ENCODE data around the gene SAFB2.

Gene SAFB2

GRCh38 chr19:5542665-5543064, 79.9 kb downstream of the SAFB2 start:
- DNase-seq (ENCODE audit: low read depth) = no peak

GRCh38 chr19:5541456-5541855, 81.1 kb downstream of the SAFB2 start:
- DNase-seq (ENCODE audit: low read depth) = no peak

- no peak for DNase-seq (ENCODE audit: low read depth)
These were observed 82.4 kb downstream of the SAFB2 start for GRCh38 chr19:5540208-5540607.

- DNase-seq (ENCODE audit: low read depth) = no peak
These were observed 84.7 kb downstream of the SAFB2 start for GRCh38 chr19:5537870-5538269.
